Activated naive CD4-positive, alpha-beta T cell treated with anti-CD3 and anti-CD28 coated beads, Interleukin-2, amount 50 U/mL, for 24 hours (primary cell): Measurements from ENCODE around the gene VTCN1.

Experiments
- H3K27ac Mint-ChIP-seq: one replicate; pipeline ENCODE4 v1.8.0; 2021; ENCODE audit warnings: mild to moderate bottlenecking, mixed read lengths
- H3K27me3 Mint-ChIP-seq: one replicate; pipeline ENCODE4 v1.8.0; 2021; ENCODE audit warnings: mixed read lengths
- H3K36me3 Mint-ChIP-seq: one replicate; pipeline ENCODE4 v1.8.0; 2021; ENCODE audit warnings: mixed read lengths
- H3K4me1 Mint-ChIP-seq: one replicate; pipeline ENCODE4 v1.8.0; 2021; ENCODE audit warnings: mixed read lengths
- H3K4me3 Mint-ChIP-seq: one replicate; pipeline ENCODE4 v1.8.0; 2021; ENCODE audit warnings: mild to moderate bottlenecking, mixed read lengths
- H3K9me3 Mint-ChIP-seq: one replicate; pipeline ENCODE4 v1.8.0; 2021; ENCODE audit warnings: mixed read lengths

The VTCN1 gene

DNA sequence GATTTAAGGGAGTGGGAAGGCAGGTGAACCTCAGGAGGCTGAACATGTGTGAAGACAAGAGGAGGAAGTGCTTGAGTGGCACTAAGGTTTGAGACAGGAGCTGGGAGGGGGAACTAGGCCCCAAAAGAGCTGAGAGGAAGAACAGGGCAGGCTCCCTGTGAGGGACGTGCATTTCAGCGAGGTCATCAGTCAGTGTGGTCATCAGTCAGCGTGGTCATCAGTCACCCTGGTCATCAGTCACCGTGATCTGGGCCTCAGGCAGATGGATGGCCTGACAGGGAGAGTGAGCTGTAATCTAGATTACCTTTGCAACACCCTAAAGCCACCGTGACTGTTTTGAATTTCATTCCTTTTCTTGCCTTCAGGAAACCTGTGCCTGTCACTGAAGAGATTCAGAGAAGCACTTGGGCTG, 29.1 kb downstream of the VTCN1 start:
- H3K4me1 Mint-ChIP-seq: no peaks in the 10 kb centered on the region
- H3K9me3 Mint-ChIP-seq: no peaks in the 10 kb centered on the region
- no peaks in the 10 kb centered on the region for H3K36me3 Mint-ChIP-seq
- no peak overlapping the region for H3K27ac Mint-ChIP-seq
- no peak overlapping the region for H3K4me3 Mint-ChIP-seq
- H3K27me3 Mint-ChIP-seq: no peaks in the 10 kb centered on the region

DNA sequence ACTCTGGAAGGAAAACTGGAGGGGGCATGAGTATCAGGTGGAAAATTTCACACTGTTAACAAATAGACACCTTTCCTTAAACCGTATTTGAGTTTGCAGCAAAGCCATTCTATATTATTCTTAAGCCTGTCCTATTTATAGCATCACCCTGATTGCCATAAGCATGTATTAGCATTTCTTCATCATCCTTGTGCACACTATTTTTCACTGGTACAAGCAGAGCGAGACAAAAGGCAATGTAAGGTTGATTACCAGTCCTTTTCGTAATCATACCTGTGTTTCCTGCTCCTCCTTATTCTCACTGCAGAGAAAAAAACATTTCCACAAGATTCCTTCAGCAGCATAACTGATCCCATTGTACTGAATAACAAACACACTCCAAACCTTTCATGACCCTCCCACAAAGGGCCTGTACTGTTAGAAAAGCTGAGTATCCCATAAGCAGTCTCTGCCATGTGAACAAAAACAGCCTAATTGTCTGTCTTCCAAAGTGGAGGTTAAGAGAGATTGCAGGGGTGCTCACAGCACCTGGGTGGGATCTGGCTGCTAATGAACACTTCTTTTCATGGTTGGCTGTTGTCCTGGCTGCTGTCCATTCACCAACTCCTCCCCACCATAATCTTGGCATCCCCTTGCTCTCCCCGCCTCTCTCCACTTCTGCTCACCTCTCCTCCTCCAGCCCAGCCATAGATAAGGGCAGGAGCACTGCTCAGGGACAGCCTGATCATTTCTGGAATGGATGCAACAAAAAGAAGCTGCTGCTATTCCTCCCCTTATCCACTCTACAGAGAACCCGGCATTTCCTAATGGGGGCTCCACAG, 30.4 kb downstream of the VTCN1 start:
- Mint-ChIP-seq H3K4me1 (no peaks in the 10 kb centered on the region), H3K9me3 (no peaks in the 10 kb centered on the region), H3K4me3 (no peak overlapping the region), H3K27ac (no peak overlapping the region), H3K36me3 (no peaks in the 10 kb centered on the region), H3K27me3 (no peaks in the 10 kb centered on the region)

- no peaks in the 10 kb centered on the region for H3K4me1 Mint-ChIP-seq
- H3K27ac Mint-ChIP-seq: no peak overlapping the region
- H3K4me3 Mint-ChIP-seq: no peak overlapping the region
- H3K27me3 Mint-ChIP-seq: no peaks in the 10 kb centered on the region
- no peaks in the 10 kb centered on the region for H3K9me3 Mint-ChIP-seq
- no peaks in the 10 kb centered on the region for H3K36me3 Mint-ChIP-seq
These were observed 31.3 kb downstream of the VTCN1 start for GRCh38 chr1:117179471-117179870.

- H3K4me1 Mint-ChIP-seq: no peaks in the 10 kb centered on the region
- no peak overlapping the region for H3K4me3 Mint-ChIP-seq
- H3K27me3 Mint-ChIP-seq: no peaks in the 10 kb centered on the region
- no peaks in the 10 kb centered on the region for H3K9me3 Mint-ChIP-seq
- H3K27ac Mint-ChIP-seq: no peak overlapping the region
- H3K36me3 Mint-ChIP-seq: no peaks in the 10 kb centered on the region
These were observed 32.0 kb downstream of the VTCN1 start for GRCh38 chr1:117178756-117179155.

DNA sequence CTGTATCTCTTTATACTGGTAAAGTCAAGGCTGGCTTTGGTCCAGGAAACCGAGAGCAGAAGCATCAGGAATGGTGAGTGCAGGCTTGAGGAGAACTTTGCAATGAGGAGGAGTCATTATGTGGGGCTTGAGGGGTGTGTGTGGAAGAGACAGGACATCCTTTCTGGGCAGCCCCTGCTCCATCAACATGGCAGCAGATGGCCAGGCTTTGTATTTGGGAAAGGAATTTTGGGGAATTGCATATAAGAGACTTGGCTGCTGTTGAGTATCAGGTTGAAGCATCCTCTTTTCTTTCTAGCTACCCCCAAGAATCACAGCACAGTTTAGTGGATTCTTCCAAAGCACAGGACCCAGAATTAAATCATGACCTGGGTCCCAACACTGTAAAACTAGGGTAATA, 33.4 kb downstream of the VTCN1 start:
- Mint-ChIP-seq H3K27ac (no peak overlapping the region), H3K4me3 (no peak overlapping the region)

GRCh38 chr1:117176579-117176978, 34.1 kb downstream of the VTCN1 start:
- Mint-ChIP-seq H3K27ac (no peak overlapping the region), H3K4me1 (no peaks in the 10 kb centered on the region), H3K4me3 (no peak overlapping the region), H3K36me3 (no peaks in the 10 kb centered on the region), H3K9me3 (no peaks in the 10 kb centered on the region), H3K27me3 (peaks cover under 1% of the 10 kb centered on the region)

More for the DNA sequence above, 33.4 kb downstream of the VTCN1 start:
- H3K36me3 Mint-ChIP-seq: no peaks in the 10 kb centered on the region
- no peaks in the 10 kb centered on the region for H3K9me3 Mint-ChIP-seq
- H3K27me3 Mint-ChIP-seq: no peaks in the 10 kb centered on the region
- H3K4me1 Mint-ChIP-seq: no peaks in the 10 kb centered on the region

DNA sequence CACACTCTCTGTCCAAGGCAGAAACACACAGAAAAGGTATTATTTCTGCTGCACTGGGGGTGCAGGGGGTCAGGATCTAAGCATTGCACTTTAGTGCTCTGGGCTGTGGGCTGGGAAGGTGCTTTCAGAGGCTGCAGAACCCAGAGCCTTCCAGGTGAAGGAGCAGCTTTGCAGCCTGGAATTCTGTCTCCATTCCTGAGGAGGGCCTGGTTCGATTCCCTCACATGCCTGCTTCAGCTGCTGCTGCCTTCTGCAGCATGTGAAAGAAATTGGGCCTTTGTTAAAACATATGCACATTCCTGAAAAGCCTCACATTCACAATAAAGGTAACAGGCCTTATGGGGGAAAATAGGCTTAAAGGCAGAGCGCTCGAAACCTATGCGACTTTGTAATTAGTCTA, 35.9 kb downstream of the VTCN1 start:
- H3K4me3 Mint-ChIP-seq: no peak overlapping the region
- peaks cover 4% of the 10 kb centered on the region for H3K27me3 Mint-ChIP-seq
- H3K4me1 Mint-ChIP-seq: no peaks in the 10 kb centered on the region
- no peak overlapping the region for H3K27ac Mint-ChIP-seq
- no peaks in the 10 kb centered on the region for H3K36me3 Mint-ChIP-seq
- no peaks in the 10 kb centered on the region for H3K9me3 Mint-ChIP-seq

DNA sequence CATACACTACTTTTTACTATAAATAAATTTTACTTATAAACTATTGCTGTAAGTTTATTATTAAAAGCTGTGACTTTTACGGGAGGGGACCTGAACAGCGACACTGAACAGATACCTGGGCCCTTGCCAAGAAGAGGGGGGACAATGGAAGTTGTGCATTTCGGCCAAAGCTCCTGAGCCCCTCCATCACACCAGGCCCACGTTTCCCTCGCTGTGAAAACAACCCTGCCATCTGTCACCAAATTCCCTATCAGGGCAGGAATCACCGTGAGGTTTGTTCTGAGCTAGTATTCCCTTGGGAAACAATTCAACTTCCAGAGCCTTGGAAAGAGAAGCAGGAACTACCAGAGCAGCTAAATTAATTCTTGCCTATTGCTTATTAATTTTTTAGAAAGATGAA, 37.0 kb downstream of the VTCN1 start:
- H3K4me1 Mint-ChIP-seq: no peaks in the 10 kb centered on the region
- H3K36me3 Mint-ChIP-seq: no peaks in the 10 kb centered on the region

GRCh38 chr1:117173006-117173405, 37.7 kb downstream of the VTCN1 start:
- Mint-ChIP-seq H3K4me1 (no peaks in the 10 kb centered on the region), H3K27ac (no peak overlapping the region), H3K36me3 (no peaks in the 10 kb centered on the region), H3K9me3 (no peaks in the 10 kb centered on the region), H3K27me3 (peaks cover 4% of the 10 kb centered on the region), H3K4me3 (no peak overlapping the region)

More for the DNA sequence above, 37.0 kb downstream of the VTCN1 start:
- Mint-ChIP-seq H3K27ac (no peak overlapping the region), H3K9me3 (no peaks in the 10 kb centered on the region), H3K4me3 (no peak overlapping the region), H3K27me3 (peaks cover 4% of the 10 kb centered on the region)

DNA sequence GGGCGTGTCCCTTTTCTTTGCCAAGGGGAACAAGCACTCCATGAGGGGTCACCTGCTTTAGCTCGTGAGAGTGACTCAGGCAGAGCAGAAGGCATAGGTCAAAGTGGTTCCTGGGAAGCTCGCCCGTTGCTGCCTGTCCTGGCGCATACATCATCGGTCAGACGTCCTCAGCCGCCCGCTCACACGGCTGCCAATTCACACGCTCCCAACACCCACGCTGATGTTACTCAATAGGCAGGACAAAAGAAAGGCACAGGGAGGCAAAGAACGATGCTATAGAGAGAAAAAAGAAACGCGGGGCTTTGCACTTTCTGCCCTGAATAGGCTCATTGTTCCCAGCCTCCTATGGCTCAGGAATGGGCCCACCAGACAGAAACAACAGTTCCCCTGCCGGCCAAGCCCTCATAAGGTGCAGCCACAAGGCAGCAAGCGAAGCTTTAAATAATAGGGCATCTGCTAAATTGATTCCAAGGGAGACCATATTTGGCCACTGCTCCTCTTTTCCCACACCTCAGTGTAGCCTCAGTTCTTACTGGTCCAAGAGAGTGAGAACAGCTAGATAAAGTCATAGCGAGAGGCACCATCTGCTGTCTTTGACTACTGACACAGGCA, 38.7 kb downstream of the VTCN1 start:
- H3K4me3 Mint-ChIP-seq: no peak overlapping the region
- no peaks in the 10 kb centered on the region for H3K4me1 Mint-ChIP-seq
- no peaks in the 10 kb centered on the region for H3K36me3 Mint-ChIP-seq
- peaks cover 4% of the 10 kb centered on the region for H3K27me3 Mint-ChIP-seq
- H3K9me3 Mint-ChIP-seq: no peaks in the 10 kb centered on the region
- H3K27ac Mint-ChIP-seq: no peak overlapping the region

- Mint-ChIP-seq H3K4me1 (no peaks in the 10 kb centered on the region), H3K27me3 (peaks cover 4% of the 10 kb centered on the region), H3K27ac (no peak overlapping the region), H3K9me3 (no peaks in the 10 kb centered on the region), H3K36me3 (no peaks in the 10 kb centered on the region), H3K4me3 (no peak overlapping the region)
These were observed 40.7 kb downstream of the VTCN1 start for GRCh38 chr1:117169871-117170596.

GRCh38 chr1:117167402-117167801, 43.3 kb downstream of the VTCN1 start:
- Mint-ChIP-seq H3K27me3 (peaks cover 6% of the 10 kb centered on the region), H3K4me3 (no peak overlapping the region), H3K4me1 (no peaks in the 10 kb centered on the region), H3K9me3 (no peaks in the 10 kb centered on the region), H3K27ac (no peak overlapping the region), H3K36me3 (no peaks in the 10 kb centered on the region)

- Mint-ChIP-seq H3K4me3 (no peak overlapping the region), H3K36me3 (no peaks in the 10 kb centered on the region), H3K9me3 (no peaks in the 10 kb centered on the region), H3K27me3 (peaks cover 6% of the 10 kb centered on the region), H3K27ac (no peak overlapping the region), H3K4me1 (no peaks in the 10 kb centered on the region)
These were observed 44.7 kb downstream of the VTCN1 start for GRCh38 chr1:117166076-117166475.

DNA sequence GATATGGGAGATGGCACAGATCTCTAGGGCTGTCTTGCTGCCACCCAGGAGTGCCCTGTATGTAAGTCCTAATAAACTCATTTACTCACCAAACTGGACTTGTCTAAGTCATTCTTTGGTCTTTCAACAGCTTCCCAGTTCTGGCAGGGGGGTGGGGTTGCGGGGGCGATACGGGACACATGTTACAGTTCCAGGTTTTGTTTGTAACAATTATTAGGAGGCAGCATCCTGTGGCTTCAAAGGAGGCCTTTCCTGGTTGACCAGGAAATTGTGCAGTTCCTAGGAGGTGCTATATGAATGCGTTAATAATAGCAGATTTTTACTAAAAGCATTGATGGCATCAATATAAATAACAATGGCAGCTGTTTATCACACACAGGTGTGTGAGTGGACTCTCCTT, 46.5 kb downstream of the VTCN1 start:
- Mint-ChIP-seq H3K4me3 (no peak overlapping the region), H3K4me1 (no peaks in the 10 kb centered on the region), H3K27me3 (peaks cover 9% of the 10 kb centered on the region), H3K27ac (no peak overlapping the region), H3K36me3 (no peaks in the 10 kb centered on the region), H3K9me3 (no peaks in the 10 kb centered on the region)

- Mint-ChIP-seq H3K9me3 (no peaks in the 10 kb centered on the region), H3K27me3 (peaks cover 9% of the 10 kb centered on the region), H3K27ac (no peak overlapping the region), H3K36me3 (no peaks in the 10 kb centered on the region), H3K4me1 (no peaks in the 10 kb centered on the region), H3K4me3 (no peak overlapping the region)
These were observed 47.9 kb downstream of the VTCN1 start for GRCh38 chr1:117162816-117163215.

- Mint-ChIP-seq H3K27ac (no peak overlapping the region), H3K4me3 (no peak overlapping the region), H3K36me3 (no peaks in the 10 kb centered on the region), H3K9me3 (no peaks in the 10 kb centered on the region), H3K4me1 (no peaks in the 10 kb centered on the region), H3K27me3 (peaks cover 9% of the 10 kb centered on the region)
These were observed 48.8 kb downstream of the VTCN1 start for GRCh38 chr1:117161887-117162286.
